GM21576 (cell line): ENCODE measurements around the gene MFGE8.
A peak's percentile ranks its signal among the peaks of the same experiment; 100 is the strongest.

Experiments used
- ATAC-seq: cut with Tn5 transposase; IDR thresholded peaks from one replicate; pipeline ENCODE4 v1.9.1; 2021; ENCODE audit warnings: mild to moderate bottlenecking, moderate library complexity; ENCODE audit not compliant: unreplicated experiment

Gene MFGE8

DNA sequence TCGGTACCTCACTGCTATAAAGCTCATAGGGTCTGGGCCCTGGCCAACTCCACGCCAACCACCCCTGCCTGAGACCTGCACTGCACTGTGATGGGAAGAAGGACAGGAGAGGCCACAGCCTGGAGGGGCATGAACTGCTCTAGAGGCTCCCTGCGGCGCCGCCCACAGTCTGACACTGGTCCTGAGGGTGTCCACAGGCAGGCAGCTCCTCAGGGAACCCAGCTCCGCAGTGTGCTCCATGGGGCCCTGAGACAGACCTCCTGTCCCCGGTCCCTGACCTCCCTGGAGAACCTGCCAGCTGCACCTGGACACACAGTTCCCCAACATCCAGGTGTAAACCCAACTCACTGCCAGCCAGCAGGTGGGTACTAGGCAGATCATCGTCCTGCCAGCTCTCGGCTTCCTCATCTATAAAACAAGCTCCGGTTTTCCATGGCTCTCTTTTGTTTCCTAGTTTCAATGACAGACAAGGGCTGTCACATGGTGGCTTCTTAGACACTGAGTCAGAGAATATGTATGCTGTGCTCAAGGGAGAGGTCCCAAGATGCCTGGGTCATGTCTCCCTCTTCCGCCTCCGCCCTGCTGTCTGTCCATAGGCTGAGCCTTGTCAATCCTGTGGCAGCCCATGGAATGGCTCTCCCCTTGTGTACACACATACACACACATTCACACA, 12.7 kb downstream of the MFGE8 start:
- no peak for ATAC-seq

DNA sequence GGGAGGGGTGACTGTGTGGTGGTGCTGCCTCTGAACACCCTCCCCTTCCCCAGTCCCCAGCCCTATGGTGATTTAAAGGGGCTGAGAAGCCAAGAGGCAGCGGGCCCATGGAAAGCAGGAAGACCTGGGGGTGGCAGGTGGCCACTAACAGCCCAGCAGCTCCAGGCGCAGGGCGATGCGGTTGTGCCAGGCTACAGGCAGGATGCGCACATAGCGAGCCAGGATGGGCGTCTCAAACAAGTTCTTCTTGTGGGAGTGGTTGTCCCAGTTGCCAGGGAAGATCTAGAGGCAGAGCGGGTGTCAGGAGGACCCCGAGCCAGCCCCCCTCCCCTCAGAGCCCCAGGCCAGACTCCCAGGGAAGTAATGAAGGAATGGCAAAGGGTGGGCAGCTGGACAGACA, 13.9 kb downstream of the MFGE8 start:
- ATAC-seq, result no peak

DNA sequence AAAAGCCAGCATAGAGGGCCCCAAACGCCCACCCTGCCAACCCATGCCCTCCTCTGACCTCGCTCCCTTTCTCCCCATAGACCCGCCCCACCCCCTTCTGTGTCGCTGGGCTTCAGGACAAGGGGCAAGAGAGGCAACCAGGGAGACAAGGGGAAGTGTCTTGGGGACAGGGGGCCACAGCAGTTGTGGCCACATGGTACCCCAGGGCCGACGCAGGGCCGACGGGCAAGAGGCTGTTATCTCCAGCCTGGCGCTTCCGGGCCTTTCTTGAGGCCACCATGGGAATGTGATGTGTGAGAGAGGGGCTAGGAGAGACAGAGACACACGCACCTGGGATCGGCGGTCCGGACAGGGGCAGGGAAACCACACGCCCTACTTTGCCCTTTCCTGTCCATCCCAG, 14.4 kb downstream of the MFGE8 start:
- no peak for ATAC-seq

DNA sequence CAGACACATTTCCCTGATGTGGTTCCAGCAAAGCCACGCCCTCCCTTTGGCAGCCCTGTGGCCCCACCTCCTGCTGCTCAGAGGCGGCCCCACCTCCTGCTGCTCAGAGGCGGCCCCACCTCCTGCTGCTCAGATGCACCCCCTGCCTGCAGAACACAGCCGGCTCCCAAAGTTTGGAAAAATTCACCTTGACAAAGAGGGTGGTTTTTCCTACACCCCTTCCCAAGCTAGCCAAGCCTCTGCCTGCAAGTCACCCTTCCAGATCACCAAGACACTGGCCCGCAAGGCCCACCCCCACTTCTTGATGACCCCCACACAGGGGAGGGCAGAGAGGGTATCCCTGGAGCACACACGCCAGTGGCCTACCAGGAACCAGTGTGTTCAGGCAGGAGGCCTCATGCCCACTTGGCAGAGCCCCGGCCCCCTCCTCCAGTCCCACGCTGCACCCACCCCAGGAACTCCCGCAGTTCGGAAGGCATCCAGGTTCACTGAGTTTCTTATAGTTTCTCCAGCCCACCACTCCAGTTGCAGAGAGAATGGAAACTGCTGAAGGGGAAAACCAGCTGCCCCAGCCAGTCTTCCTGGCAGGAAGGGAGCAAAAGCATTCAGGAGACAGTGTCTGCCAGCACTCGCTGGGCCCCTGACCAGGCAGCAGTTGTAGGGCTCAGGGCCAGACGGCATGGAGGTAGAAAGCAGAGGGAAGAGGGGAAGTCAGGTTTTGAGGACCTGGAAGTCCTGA, 15.6 kb downstream of the MFGE8 start:
- no peak for ATAC-seq

DNA sequence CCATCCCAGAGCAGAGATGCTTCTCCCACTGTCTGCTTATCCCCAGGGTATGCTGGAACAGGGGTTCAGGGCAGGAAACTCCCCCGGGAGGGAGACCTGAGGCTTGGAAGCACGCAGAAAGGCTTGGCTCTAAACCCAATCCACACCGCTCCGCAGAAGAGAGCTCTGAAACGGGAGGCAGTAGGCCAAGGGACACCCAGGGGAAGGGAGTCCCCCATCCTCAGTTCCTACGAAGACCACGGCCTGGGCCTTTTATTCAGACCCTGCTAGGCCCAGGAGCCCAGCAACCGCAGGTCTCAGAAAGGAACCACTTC, 16.1 kb downstream of the MFGE8 start:
- ATAC-seq, result no peak

DNA sequence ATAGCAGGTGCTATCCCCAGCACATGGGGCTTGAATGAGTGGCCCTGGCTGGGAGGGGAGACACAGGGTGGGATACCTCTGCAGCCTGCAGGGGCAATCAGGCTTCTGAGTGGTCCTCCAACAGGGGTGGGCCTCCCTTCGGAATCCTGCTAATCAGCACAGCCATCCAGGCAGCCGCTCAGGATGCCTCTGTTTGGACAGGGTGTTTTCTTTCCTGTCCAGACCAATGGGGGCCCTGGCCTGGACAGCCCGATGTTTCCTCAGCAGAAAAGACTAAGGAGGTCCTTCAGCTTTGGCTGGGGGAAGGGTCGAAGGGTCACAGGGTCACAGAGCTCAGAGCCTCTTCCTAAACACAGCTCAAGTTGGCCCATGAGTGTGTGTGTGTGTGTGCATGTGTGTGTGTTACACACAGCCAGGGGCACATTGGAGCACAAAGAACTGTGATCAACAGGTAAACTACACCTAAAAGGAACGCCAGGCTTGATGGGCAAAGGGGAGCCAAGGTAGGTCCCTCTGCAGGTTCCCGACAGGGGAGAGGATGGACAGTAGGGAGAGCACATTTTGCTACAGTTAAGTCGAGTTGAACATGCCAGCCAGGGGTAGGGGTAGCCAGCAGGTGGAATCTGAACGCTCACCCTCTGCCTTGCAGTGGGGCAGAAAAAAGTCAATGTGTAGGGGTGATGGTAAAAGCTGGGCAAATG, 16.7 kb downstream of the MFGE8 start:
- ATAC-seq, result no peak

DNA sequence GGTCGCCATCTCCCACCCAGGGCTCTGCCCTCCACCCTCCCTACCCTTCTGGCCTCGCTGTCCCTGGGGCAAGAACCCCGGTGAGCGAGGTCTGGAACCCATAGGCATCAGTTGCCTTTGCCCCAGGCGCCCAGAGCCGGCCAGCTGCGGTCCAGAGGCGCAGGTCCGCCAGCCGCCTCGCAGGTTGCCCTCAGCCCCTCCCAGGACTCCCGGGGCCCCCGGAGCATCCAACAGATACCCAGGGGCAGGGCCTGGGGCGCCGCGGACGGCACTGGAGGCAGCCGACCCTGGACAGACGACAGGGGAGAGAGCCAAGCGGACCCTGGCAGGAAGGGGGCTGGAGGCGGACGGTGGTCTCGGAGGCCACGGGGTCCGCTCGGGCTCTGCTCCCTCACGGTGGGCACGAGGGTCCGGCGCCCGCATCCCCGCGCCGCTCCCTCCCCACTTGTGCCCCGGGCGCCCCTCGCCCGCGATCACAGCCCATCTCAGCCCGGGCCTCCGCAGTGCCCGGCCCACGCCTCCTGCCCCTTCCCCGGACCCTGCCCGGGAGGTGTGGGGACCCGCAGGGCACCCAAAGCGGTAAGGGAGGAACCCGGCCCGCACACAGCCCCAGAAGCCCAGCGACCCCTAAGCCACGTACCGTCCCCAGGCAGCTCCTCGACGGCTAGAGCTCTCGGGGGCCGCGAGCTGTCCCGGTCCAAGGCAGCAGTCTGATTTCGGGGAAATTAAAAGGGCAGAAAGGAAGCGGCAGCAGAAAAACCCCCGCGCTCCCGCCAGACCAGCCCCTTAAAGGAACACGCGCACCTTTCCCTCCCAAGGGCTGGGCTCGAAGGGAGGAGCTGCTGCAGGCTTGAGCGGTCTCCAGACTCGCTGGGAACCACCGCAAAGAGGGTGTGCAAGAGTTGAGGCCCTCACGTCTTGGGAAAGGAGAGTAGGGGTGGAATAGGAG, 18.1 kb downstream of the MFGE8 start, which contains the start of gene HAPLN3:
Gene HAPLN3, minus strand, starts transcription at position 726 of the 949 bp plus-strand sequence. CDS start 8,246 bp downstream, outside the sequence.
- no peak for ATAC-seq

DNA sequence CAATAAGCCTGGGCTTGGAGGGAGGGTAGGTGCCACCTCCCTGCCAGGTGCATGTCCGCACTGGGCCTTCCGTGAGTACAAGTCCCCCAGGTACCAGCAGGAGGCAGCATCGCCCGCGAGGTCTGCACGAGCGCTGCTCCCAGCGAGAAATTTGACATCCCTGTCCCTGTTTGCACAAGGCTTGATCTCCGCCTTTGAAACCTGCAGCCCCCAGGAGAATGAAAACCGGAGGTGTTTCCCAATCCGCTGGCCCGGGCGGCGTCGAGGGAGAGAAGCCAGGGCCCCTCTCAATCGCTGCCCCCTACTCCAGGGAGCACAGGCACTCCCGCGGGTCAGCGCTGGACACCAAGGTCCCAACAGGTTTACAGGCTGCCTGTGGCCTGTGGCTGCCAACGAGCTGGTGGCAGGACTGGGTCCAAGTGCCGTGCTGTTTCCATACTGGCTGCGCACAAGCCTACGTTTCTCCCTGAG, 18.8 kb downstream of the MFGE8 start:
- ATAC-seq, result peak; percentile 60

DNA sequence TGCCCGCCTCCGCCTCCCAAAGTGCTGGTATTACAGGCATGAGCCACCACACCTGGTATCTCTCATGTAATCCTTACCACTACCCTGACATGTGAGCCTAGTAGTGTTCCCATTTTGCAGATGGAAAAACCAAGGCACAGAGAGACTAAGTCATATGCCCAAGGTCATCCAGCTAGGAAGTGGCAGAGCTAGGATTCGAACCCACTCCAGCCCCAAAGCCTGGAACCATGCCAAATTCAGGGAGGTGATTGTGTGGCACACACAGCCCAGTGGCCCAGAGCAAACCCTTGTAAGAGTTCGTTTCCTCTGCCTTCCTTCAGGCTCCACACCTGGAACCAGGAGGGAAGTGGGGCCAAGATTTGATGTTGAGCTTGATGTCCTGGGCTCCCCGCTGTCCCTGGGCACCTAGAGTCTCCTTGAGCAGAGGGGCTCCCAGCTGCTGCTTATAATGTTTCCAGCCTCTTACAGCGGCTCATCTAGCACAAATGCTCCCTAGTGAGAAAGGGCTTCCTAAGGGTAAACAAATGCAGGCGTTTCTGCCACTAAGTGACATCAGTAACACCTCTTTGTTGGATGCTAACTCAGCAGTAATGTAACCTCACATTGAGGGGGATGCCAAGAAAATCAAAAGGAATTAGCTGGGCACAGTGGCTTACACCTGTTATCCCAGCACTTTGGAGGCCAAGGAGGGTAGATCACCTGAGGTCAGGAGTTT, 21.5 kb downstream of the MFGE8 start:
- no peak for ATAC-seq

DNA sequence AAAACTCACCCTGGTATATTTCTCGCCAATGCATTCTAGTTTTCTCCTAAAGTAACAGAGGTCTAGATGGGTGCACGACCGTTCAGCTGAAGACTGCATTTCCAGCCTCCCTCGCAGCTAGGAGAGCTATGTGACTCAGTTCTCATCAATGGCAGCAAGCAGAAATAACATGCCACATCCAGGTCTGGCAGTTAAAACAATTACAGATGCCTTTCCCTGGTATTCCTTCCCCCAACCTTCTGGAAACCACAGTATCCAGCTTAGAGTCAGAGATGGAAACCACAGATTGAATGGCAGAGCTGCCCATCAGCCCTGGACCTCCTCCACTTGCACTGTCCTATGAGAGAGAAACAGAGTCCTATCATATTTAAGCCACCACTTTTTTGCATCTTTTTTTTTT, 22.7 kb downstream of the MFGE8 start:
- ATAC-seq, result no peak

DNA sequence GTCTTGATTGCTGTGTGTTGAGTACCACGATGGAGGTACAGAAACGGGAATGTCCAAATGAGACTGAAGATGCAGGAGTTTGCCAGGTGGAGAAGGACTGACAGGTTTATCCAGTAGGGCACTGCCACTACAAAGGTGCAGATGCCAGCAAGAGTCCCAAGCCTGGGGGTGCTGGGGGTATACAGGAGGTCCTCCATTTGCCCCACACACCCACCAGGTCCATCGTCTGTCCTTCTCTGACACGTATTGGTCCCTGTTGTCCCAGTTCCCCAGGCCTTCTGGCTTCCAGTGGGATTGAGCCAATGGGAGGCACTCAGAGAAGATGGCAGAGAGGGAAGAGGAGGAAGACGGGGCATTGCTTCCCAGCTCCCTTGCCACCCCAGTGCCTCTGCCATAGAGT, 24.5 kb downstream of the MFGE8 start:
- no peak for ATAC-seq

DNA sequence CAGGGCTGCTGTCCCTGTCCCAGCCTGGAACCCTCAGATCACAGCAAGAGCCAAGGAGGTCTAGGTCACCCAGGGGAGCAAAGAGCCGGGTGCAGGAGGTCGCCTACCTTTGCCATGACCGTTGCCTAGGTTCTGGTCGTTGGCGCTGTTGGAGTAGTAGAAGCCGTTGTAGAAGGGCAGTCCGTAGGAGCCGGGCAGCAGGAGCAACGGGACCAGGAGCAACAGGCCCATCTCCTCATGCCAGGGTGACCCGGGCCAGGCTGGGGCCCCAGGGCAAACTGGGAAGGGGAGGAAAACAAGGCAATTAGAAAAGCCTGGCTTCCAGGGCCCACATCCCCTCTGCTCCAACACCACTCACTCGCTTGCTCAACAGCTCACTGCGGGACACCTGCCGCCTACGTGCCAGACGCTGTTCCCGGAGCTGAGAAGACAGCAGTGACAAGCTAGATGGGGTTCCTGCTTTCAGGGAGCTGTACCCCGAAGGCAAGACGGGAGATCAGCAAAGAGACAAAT, 26.1 kb downstream of the MFGE8 start:
- ATAC-seq, result no peak

DNA sequence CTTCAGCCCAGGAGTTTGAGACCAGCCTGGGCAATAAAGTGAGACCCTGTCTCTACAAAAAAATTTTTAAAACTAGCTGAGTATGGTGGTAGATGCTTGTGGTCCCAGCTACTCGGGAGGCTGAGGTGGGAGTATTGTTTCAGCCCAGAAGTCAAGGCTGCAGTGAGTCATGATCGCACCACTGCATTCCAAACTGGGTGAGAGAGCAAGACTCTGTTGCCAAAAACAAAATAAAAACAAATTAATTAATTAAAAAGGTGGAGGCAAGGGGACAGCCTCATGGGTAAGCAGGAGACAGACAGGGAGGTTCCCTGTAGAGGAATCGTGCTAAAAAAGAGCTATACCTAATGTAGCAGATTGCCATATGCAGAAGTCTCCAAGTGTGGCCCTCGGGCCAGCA, 30.4 kb downstream of the MFGE8 start:
- no peak for ATAC-seq

DNA sequence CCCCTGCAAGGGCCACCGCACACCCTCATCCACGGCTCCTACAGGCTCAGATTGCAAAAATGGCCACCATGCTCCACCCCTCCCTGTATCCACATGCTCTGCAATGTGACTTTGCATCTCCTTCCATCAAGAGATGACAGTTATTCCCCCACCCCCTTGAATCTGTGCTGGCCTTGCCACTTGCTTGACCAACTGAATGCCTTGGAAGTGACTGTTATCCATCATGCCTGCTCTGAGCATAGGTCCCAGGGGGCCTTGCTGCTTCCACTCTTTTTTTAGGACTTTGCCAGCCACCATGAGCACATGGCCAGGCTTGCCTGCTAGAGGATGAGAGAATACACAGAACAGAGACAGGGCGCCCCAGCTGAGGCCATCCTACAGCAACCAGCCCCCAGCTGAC, 31.4 kb downstream of the MFGE8 start:
- no peak for ATAC-seq

DNA sequence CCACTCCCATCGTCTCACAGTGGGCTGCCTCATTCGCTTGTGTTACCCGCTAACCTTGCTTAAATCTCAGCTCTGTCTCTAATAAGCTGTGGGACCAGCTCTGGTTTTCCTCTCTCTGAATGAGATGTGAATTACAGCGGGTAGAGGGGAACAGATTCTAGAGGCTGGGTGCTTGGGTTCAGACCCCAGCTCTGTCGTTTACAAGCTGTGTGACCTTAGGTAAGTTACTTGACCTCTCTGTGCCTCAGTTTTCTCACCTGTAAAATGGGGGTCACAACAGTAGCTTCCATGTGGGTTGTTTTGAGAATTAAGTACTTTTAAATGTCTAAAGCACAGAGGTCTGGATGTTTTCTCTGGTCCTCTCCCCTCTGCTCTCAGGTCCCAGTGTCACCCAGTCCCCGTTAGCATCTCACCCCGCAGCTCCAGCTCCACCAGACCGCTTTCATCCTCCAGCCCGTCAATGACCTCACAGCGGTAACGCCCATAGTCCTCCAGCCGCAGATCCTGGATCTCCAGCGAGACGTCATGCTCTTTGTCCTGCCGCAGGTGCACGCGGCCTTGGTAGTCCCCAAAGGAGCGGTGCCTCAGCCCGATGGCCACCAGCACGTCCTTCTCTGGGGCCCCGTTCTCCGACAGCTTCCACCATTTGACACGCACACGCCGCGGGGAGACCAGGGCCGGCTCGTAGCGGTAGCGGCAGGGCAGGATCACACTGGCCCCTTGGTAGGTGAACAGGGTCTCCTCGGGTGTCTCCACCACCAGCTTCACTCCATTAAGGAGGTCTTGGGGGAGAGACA, 32.0 kb downstream of the MFGE8 start:
- no peak for ATAC-seq

DNA sequence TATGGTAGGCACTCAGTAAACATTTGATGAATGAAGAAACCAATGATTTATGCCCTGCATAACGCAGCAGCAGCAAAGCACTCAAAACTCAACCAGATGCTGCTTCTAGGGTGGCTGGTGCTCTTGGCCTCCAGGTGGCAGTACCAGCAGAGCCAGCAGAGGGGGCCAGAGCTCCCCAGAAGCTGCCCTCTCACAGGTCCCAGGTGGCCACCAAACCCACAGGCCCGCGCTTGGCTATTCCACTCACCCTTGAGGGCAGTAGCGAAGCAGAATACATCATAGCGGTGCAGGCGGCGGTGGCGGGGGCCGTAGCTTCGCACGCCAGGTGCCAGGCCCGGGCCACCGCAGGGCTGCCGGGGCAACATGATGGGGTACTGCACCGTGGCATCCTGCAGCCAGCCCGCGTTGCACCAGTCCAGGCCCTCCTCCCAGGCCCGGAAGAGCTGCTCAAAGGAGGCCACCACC, 34.4 kb downstream of the MFGE8 start:
- ATAC-seq, result no peak

DNA sequence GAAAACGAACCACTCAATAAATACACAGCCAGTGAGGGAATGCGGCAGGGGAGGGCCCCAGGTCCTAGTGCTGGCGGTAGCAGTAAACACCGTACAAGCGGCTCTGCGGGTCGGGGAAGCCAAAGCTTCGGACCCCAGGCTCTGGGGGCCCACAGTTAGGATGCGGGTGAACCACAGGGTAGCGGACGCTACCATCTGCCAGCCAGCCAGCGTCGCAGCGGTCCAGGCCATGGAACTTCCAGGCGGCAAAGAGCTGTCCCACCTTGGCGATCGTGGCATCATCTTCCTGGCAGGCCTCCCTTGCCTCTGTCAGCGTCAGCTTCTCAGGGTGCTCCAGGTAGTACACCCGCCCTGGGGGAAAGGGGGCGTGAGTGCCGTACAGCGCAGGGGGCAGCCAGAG, 35.3 kb downstream of the MFGE8 start:
- no peak for ATAC-seq

DNA sequence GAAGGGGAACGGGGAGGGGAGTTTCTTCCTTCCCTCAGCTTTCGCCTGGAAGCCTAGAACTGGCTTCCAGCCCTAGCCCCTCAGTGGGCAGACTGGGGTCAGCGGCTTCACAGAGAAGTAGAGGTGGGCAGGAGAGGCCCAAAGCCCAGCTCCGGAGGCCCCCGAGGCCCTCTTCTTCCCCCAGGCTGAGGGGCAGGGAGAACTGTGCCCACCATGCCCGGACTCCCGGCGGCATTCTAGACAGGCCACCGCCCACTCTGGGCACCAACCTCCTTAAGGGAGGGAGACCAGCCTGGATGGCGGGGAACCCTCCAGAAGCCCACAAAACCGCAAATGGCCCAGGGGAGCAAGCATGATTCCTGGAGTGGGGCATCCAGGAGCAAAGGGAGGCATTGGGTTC, 35.8 kb downstream of the MFGE8 start:
- ATAC-seq, result no peak

DNA sequence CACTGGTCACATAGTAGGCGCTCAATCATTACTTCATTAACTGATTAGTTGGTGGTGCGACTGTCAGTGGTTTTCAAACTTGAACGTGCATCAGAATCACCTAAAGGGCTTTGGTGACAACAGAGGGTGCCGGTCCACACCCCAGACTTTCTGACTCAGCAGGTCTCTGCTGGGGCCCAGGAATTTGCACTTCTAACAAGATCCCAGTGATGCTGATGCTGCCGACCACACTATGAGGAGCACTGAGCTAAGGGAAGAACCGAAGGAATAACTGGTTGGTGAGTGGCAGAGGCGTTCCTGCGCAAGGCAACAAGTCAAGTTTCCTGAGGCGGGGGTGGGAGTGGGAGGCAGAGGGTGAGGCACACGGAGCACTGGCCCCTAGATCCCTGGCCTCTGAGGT, 36.6 kb downstream of the MFGE8 start:
- no peak for ATAC-seq
